AG09319 (cell line): ENCODE results near the gene WDR70.
A peak's percentile ranks its signal among the peaks of the same experiment; 100 is the strongest.

Experiments
- DNase-seq: peaks from one replicate; pipeline ENCODE4 v3.0.0-alpha.2; 2010; ENCODE audit warnings: low read depth; ENCODE audit errors: extremely low read depth
- CTCF ChIP-seq: IDR thresholded peaks from 2 replicates; pipeline ENCODE4 v1.5.1; 2011; ENCODE audit warnings: low read depth, mild to moderate bottlenecking, inconsistent platforms, low read length, moderate library complexity

WDR70 gene

GRCh38 chr5:37554405-37554739 lies 175.3 kb downstream of the WDR70 start:
- TF ChIP-seq CTCF, result no peak
- no peak for DNase-seq

GRCh38 chr5:37554938-37555337 lies 175.8 kb downstream of the WDR70 start:
- peak; percentile 23 for TF ChIP-seq CTCF
- DNase-seq, result no peak

GRCh38 chr5:37557734-37558293 lies 178.7 kb downstream of the WDR70 start:
- DNase-seq, result no peak
- no peak for TF ChIP-seq CTCF

GRCh38 chr5:37565062-37565670 lies 186.0 kb downstream of the WDR70 start:
- no peak for TF ChIP-seq CTCF
- DNase-seq, result no peak

- DNase-seq, result no peak
- TF ChIP-seq CTCF, result no peak
These were observed 188.4 kb downstream of the WDR70 start for GRCh38 chr5:37567566-37567965.

GRCh38 chr5:37568018-37568753 lies 189.1 kb downstream of the WDR70 start:
- DNase-seq, result no peak
- no peak for TF ChIP-seq CTCF

GRCh38 chr5:37568893-37569292 lies 189.8 kb downstream of the WDR70 start:
- no peak for TF ChIP-seq CTCF
- no peak for DNase-seq
